Measurements from ENCODE around the gene HSFX4. TPM values are rescaled to one million over a fixed set of nuclear protein-coding genes. Genes with fewer than 3 reads are reported as not detected.

HSFX4 gene
- total RNA-seq, 1 experiment from 2014 or later: not detected

DNA sequence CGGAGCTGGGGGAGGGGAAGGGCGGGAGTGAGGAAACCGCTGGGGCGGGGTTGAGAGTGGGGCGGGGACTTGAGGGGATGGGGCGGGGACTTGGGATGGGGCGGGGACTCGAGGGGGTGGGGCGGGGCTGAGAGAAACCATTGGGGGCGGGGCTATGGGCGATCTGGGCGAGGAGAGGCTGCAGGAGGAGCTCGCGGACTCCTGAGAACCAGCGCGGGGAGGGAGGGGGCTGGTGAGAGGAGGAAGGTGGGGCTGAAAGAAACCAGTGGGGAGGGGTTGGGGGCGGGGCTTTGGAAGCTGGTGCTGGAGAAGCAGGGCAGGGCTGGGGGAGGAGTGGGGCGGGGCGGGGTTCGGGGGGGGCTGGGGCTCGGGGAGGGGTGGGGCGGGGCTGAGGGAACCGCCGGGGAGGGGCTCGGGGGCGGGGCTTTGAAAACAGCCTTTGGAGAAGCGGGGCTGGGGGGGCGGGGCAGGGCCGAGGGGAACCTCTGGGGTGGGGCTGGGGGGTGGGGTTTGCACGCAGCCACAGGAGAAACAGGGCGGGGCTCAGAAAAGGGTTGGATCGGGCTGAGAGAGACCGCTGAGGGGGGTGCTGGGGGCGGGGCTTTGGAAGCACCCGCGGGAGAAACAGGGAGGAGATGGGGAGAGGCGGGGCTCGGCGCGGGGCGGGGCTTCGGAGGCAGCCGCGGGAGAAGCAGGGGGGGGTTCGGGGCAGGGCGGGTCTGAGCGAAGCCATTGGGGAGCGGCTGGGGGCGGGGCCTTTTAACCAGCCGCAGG, 9.7 kb downstream of the HSFX4 start:
- Histone ChIP-seq H3K9me3 (ENCODE audit: control insufficient read depth, insufficient read depth, low read depth, low read length) (no peaks in the 10 kb centered on the region), H3K27me3 (ENCODE audit: control insufficient read depth, insufficient read depth, low read length) (no peaks in the 10 kb centered on the region), H3K36me3 (ENCODE audit: control insufficient read depth, insufficient read depth, low read length) (no peaks in the 10 kb centered on the region), H3K4me1 (ENCODE audit: control insufficient read depth, insufficient read depth, low read length) (peaks cover 7% of the 10 kb centered on the region; the same call in 1 of the 2 replicates), H3K4me3 (ENCODE audit: low read depth in 2 of 2, low read length in 2 of 2) (peak overlapping the region; percentile 95 to 99), H3K27ac (ENCODE audit: low read length) (no peak overlapping the region; the same call in 1 of the 2 replicates)
- ATAC-seq (peak; percentile 17; the same call in 1 of the 2 replicates), DNase-seq (ENCODE audit: low read depth, low spot score) (no peak)
- TF ChIP-seq SIN3A (IDR thresholded peaks at IDR 0.05; ENCODE audit: borderline replicate concordance, insufficient read depth, low read depth, low read length) (no peak), TCF7L2 (IDR thresholded peaks at IDR 0.05; ENCODE audit: low read depth, low read length) (no peak), POLR2AphosphoS5 (IDR thresholded peaks at IDR 0.05; ENCODE audit: low read depth, low read length) (no peak)
- TF ChIP-seq, protein P1, sequence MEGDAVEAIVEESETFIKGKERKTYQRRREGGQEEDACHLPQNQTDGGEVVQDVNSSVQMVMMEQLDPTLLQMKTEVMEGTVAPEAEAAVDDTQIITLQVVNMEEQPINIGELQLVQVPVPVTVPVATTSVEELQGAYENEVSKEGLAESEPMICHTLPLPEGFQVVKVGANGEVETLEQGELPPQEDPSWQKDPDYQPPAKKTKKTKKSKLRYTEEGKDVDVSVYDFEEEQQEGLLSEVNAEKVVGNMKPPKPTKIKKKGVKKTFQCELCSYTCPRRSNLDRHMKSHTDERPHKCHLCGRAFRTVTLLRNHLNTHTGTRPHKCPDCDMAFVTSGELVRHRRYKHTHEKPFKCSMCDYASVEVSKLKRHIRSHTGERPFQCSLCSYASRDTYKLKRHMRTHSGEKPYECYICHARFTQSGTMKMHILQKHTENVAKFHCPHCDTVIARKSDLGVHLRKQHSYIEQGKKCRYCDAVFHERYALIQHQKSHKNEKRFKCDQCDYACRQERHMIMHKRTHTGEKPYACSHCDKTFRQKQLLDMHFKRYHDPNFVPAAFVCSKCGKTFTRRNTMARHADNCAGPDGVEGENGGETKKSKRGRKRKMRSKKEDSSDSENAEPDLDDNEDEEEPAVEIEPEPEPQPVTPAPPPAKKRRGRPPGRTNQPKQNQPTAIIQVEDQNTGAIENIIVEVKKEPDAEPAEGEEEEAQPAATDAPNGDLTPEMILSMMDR (IDR thresholded peaks at IDR 0.05): no peak
- TF ChIP-seq, protein P2, sequence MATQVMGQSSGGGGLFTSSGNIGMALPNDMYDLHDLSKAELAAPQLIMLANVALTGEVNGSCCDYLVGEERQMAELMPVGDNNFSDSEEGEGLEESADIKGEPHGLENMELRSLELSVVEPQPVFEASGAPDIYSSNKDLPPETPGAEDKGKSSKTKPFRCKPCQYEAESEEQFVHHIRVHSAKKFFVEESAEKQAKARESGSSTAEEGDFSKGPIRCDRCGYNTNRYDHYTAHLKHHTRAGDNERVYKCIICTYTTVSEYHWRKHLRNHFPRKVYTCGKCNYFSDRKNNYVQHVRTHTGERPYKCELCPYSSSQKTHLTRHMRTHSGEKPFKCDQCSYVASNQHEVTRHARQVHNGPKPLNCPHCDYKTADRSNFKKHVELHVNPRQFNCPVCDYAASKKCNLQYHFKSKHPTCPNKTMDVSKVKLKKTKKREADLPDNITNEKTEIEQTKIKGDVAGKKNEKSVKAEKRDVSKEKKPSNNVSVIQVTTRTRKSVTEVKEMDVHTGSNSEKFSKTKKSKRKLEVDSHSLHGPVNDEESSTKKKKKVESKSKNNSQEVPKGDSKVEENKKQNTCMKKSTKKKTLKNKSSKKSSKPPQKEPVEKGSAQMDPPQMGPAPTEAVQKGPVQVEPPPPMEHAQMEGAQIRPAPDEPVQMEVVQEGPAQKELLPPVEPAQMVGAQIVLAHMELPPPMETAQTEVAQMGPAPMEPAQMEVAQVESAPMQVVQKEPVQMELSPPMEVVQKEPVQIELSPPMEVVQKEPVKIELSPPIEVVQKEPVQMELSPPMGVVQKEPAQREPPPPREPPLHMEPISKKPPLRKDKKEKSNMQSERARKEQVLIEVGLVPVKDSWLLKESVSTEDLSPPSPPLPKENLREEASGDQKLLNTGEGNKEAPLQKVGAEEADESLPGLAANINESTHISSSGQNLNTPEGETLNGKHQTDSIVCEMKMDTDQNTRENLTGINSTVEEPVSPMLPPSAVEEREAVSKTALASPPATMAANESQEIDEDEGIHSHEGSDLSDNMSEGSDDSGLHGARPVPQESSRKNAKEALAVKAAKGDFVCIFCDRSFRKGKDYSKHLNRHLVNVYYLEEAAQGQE (IDR thresholded peaks at IDR 0.05; ENCODE audit: insufficient read depth in 1 of 2, low read depth in 2 of 2, low read length in 1 of 2): no peak
- BruUV-seq (replicated peaks): no TSS peak
- in situ Hi-C loops (cut with HindIII; ENCODE audit: low pct_unique_long_range_greater_than_20kb, low sequenced_read_pairs) (no loop called here), intact Hi-C loops (cut with micrococcal nuclease; ENCODE audit: unreplicated experiment) (no loop called here)
- CTCF ChIA-PET: interaction anchor here (0.6 to 0.9 kb wide), 3 partner anchors 44 to 1443 kb away, joined by 3 to 7 read pairs (median 3); no protein-coding TSS in a partner anchor
- POLR2A ChIA-PET: interaction anchor here (0.6 to 0.7 kb wide), 3 partner anchors 173 to 942 kb away, joined by 10 to 18 read pairs (median 13); no protein-coding TSS in a partner anchor

DNA sequence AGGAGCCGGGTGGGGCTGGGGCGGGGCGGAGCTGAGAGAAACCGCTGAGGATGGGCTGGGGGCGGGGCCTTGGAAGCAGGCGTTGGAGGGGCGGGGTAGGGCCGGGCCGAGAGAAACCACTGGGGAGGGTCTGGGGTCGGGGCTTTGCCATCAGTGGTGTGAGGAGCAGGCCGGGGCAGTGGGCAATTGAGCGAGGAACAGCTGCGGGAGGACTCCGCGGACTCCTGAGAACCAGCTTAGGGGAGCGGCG, 10.2 kb downstream of the HSFX4 start:
- no peak for TF ChIP-seq SIN3A (IDR thresholded peaks at IDR 0.05; ENCODE audit: borderline replicate concordance, insufficient read depth, low read depth, low read length)
- TF ChIP-seq, protein P2 (IDR thresholded peaks at IDR 0.05; ENCODE audit: insufficient read depth in 1 of 2, low read depth in 2 of 2, low read length in 1 of 2): no peak
- no peak for TF ChIP-seq TCF7L2 (IDR thresholded peaks at IDR 0.05; ENCODE audit: low read depth, low read length)
- TF ChIP-seq, protein P1 (IDR thresholded peaks at IDR 0.05): no peak
- TF ChIP-seq POLR2AphosphoS5 (IDR thresholded peaks at IDR 0.05; ENCODE audit: low read depth, low read length): no peak
- in situ Hi-C loops (cut with HindIII; ENCODE audit: low pct_unique_long_range_greater_than_20kb, low sequenced_read_pairs): no loop called here
- peak overlapping the region; percentile 58 to 76 for H3K4me3 ChIP-seq (ENCODE audit: low read depth in 2 of 2, low read length in 2 of 2)
- DNase-seq (ENCODE audit: low read depth, low spot score) (no peak), ATAC-seq (peak; percentile 63)
- POLR2A ChIA-PET: interaction anchor here (0.6 to 0.7 kb wide), 5 partner anchors 173 to 1277 kb away, joined by 3 to 18 read pairs (median 10); partner anchors contain the start of gene MTM1
- peak overlapping the region; percentile 81 for H3K27ac ChIP-seq (ENCODE audit: low read length)
- H3K36me3 ChIP-seq (ENCODE audit: control insufficient read depth, insufficient read depth, low read length): no peaks in the 10 kb centered on the region
- intact Hi-C loops (cut with micrococcal nuclease; ENCODE audit: unreplicated experiment): no loop called here
- H3K27me3 ChIP-seq (ENCODE audit: control insufficient read depth, insufficient read depth, low read length): no peaks in the 10 kb centered on the region
- BruUV-seq (replicated peaks): no TSS peak
- peaks cover 7% of the 10 kb centered on the region; the same call in 1 of the 2 replicates for H3K4me1 ChIP-seq (ENCODE audit: control insufficient read depth, insufficient read depth, low read length)
- CTCF ChIA-PET: interaction anchor here (0.5 to 0.7 kb wide), 3 partner anchors 416 to 1444 kb away, joined by 4 to 9 read pairs (median 7); no protein-coding TSS in a partner anchor
- H3K9me3 ChIP-seq (ENCODE audit: control insufficient read depth, insufficient read depth, low read depth, low read length): no peaks in the 10 kb centered on the region

All from Panc1 (cell line).